Tibial nerve (tissue), 4 donors: Measurements from ENCODE around the gene ARHGEF16.

ENCODE experiments used
- EP300 ChIP-seq, 2 donors: sonication (generic); formaldehyde crosslinking; IDR thresholded peaks; one replicate each; pipeline ENCODE4 v1.6.1; 2017; ENCODE audit warnings: antibody characterized with exemption in 2 of 2, mild to moderate bottlenecking in 1 of 2
- POLR2A ChIP-seq, 2 donors: fragments of 450-650 bp; IDR thresholded peaks; one replicate each; pipeline ENCODE4 v1.6.1; 2017; ENCODE audit warnings: antibody characterized with exemption in 2 of 2, mild to moderate bottlenecking in 2 of 2, moderate library complexity in 2 of 2
- TF ChIP-seq, protein P1 (sequence below), 5 experiments: fragments of 200-600 bp in 3 of 5; fragments of 450-650 bp in 2 of 5; sonication (generic) in 3 of 5; IDR thresholded peaks; one replicate each; pipeline ENCODE4 v1.5.1; 2016 to 2019; ENCODE audit warnings: antibody characterized with exemption in 5 of 5, mild to moderate bottlenecking in 3 of 5, moderate library complexity in 2 of 5

DNA sequence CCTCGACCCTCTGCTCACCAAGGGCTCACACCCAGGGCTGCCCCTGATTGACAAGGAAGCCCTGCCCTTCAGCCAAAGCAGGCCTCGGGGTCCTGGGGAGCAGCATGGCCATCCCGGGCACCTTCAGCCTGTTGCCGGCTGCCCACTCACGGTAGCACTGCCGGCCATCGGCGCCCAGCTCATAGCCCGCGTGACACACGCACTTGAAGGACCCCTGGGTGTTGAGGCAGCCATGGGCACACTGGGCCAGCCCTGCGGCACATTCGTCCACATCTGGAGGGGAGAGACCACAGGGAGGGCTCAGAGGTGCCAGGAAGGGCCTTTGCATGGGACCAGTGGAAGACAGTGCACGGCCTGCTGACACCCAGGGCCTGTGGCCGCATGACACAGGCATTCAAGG, 57.4 kb downstream of the ARHGEF16 start:
- TF ChIP-seq, protein P1, sequence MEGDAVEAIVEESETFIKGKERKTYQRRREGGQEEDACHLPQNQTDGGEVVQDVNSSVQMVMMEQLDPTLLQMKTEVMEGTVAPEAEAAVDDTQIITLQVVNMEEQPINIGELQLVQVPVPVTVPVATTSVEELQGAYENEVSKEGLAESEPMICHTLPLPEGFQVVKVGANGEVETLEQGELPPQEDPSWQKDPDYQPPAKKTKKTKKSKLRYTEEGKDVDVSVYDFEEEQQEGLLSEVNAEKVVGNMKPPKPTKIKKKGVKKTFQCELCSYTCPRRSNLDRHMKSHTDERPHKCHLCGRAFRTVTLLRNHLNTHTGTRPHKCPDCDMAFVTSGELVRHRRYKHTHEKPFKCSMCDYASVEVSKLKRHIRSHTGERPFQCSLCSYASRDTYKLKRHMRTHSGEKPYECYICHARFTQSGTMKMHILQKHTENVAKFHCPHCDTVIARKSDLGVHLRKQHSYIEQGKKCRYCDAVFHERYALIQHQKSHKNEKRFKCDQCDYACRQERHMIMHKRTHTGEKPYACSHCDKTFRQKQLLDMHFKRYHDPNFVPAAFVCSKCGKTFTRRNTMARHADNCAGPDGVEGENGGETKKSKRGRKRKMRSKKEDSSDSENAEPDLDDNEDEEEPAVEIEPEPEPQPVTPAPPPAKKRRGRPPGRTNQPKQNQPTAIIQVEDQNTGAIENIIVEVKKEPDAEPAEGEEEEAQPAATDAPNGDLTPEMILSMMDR (IDR thresholded peaks at IDR 0.05) = no peak
- TF ChIP-seq EP300 (IDR thresholded peaks at IDR 0.05) = no peak
- TF ChIP-seq POLR2A (IDR thresholded peaks at IDR 0.05) = no peak
